Stimulated activated effector memory CD8-positive, alpha-beta T cell treated with anti-CD3 and anti-CD28 coated beads, Interleukin-12 subunit alpha, Interleukin-12 subunit beta, amount 100 ng/mL, for 72 hours (primary cell): Measurements from ENCODE around the gene JCHAIN.

ENCODE experiments used
- ATAC-seq: fragments of 150-1000 bp; cut with Tn5 transposase; 2 replicates; pipeline ENCODE4 v1.10.0; 2021
- DNase-seq, 2 donors: peaks; one replicate each; pipeline ENCODE4 v3.0.0; 2021 to 2022; ENCODE audit warnings: low spot score in 2 of 2
- H3K27ac Mint-ChIP-seq: one replicate; pipeline ENCODE4 v1.8.0; 2022; ENCODE audit warnings: mild to moderate bottlenecking, mixed read lengths
- H3K36me3 Mint-ChIP-seq: one replicate; pipeline ENCODE4 v1.8.0; 2022; ENCODE audit warnings: mild to moderate bottlenecking, mixed read lengths
- H3K4me1 Mint-ChIP-seq: one replicate; pipeline ENCODE4 v1.8.0; 2022; ENCODE audit warnings: mixed read lengths
- H3K4me3 Mint-ChIP-seq: one replicate; pipeline ENCODE4 v1.8.0; 2022; ENCODE audit warnings: mild to moderate bottlenecking, mixed read lengths
- H3K9me3 Mint-ChIP-seq: one replicate; pipeline ENCODE4 v1.8.0; 2022; ENCODE audit warnings: mixed read lengths

JCHAIN gene

GRCh38 chr4:70666369-70666768 lies at the start of gene JCHAIN:
JCHAIN (minus strand) TSS chr4:70666508; CDS start chr4:70666490, 18 bp downstream.
- ATAC-seq (no peak), DNase-seq (no peak)
- Mint-ChIP-seq H3K27ac (no peak within 1 kb of the TSS), H3K4me3 (no peak within 1 kb of the TSS), H3K4me1 (no peaks in the 10 kb centered on the region), H3K9me3 (no peaks in the 10 kb centered on the region), H3K36me3 (no peaks in the 10 kb centered on the region)

DNA sequence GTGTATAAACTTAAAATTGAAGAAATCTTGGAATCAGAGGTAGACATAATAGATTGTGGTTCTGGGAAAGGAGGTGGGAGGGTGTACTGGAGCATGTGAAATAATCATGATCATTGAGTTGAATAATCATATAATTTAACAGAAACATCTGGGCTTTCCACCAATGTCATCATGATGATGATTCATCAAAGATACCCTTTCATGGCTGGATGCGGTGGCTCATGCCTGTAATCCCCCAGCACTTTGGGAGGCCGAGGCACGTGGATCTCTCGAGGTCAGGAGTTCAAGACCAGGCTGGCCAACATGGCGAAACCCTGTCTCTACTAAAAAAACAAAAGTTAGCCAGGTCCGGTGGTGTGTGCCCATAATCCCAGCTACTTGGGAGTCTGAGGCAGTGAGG lies 48.8 kb upstream of the JCHAIN start:
- no peak for ATAC-seq
- Mint-ChIP-seq H3K36me3 (no peaks in the 10 kb centered on the region), H3K27ac (peak overlapping the region; percentile 56), H3K9me3 (no peaks in the 10 kb centered on the region), H3K4me3 (no peak overlapping the region), H3K4me1 (peaks cover 20% of the 10 kb centered on the region)
- no peak for DNase-seq

DNA sequence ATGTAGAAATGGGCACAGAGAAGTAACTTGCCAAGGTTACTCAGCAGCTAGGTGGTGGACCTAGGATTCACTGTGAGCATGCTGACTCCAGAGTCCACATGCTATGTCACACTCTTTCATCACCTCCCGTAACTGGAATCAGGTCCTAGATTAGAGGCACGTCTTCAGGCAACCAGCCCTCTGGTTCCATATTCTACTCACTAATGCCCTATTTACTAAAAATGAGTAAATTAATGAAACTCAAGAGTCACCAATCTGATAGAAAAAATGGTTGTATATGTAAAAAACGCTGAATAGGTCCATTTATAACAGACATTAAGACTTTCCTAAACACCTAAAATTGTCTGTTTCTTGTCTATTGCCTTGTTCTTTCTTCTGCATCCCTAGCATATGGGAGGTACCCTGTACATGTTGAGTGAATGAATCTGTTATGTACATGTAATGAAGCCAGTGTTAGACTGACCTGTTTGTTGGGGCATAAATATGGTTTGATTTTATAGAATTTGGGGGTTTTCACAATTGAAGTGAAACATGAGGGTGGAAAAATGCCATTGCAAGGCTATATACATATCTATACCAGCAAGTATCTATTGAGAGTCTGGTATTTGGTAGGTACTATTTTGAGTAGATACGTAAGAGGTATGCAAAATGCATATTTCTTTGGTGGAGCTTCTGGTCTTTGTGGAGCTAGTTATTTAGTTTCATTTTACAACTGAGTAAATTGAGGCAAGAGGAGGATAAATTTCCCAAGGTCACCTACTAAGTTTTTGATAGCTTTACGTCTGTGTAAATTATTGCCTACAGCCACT lies 48.0 kb upstream of the JCHAIN start:
- Mint-ChIP-seq H3K4me3 (no peak overlapping the region), H3K27ac (peak overlapping the region; percentile 56), H3K36me3 (no peaks in the 10 kb centered on the region), H3K9me3 (no peaks in the 10 kb centered on the region), H3K4me1 (peaks cover 20% of the 10 kb centered on the region)
- ATAC-seq (no peak), DNase-seq (no peak)

DNA sequence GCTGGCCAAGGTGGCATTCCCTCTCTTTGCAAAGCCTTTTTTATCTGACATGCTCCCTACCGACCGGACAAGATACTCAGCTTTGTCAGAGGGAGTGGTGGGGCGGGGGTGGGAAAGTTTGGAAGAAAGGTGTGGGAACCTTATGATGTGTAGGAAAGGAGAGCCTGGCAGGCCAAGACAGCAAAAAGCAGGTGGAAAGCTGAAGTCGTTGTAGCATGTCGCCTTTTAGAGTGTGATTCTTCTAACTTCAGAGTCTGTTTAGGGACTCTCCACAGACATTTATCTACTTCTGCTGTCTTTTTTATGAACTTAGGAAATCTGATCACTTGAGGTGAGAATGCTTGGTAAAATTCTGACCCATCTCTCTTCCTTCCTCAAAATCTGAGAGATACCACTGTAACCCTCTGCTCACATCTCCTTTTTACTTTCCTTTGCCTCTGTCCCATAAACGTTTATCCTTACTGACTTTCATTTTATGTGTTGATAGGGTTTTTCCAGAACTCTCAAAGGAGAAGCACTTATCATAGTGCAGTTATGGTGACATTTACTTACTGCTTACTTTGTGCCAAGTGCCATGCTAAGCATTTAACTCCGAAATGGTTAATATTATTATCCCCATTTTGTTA lies 47.3 kb upstream of the JCHAIN start:
- ATAC-seq: no peak
- Mint-ChIP-seq H3K27ac (no peak overlapping the region), H3K4me1 (peaks cover 20% of the 10 kb centered on the region), H3K9me3 (no peaks in the 10 kb centered on the region), H3K36me3 (no peaks in the 10 kb centered on the region), H3K4me3 (no peak overlapping the region)
- DNase-seq: no peak

DNA sequence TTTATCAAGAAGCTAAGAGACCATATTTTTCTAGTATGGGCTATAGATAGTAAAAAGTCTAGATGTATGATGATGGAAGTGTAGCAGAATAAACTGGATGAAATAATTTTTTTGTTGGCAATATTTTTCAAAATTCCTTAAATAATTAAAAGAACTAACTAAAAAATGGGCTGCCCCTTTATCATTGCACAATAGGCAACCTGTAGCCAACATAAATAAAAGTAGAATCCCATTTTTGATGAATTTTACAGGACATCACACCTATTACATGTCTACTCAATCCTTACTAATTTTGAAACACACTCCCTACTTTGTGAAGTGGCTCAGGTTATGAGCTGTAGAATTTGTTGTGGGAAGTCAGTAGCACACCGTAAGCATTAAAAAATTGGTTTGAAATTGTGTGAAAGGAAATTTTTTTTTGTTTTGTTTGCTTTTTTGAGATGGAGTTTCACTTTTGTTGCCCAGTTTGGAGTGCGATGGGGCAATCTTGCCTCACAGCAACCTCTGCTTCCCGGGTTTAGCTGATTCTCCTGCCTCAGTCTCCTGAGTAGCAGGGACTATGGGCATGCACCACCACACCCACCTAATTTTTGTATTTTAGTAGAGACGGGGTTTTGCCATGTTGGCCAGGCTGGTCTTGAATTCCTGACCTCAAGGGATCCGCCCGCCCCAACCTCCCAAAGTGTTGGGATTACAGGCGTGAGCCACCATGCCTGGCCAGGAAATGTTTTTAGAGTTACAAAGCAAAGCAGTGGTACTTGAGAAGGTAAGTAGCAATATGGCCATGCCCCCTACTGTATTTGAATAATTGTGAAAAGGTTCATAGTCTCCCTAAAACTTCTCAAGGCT lies 46.5 kb upstream of the JCHAIN start:
- Mint-ChIP-seq H3K4me1 (peaks cover 20% of the 10 kb centered on the region), H3K27ac (no peak overlapping the region), H3K36me3 (no peaks in the 10 kb centered on the region), H3K9me3 (no peaks in the 10 kb centered on the region), H3K4me3 (no peak overlapping the region)
- ATAC-seq: no peak
- no peak for DNase-seq

- Mint-ChIP-seq H3K36me3 (no peaks in the 10 kb centered on the region), H3K9me3 (no peaks in the 10 kb centered on the region), H3K4me1 (peaks cover 20% of the 10 kb centered on the region), H3K27ac (no peak overlapping the region), H3K4me3 (peak overlapping the region; percentile 3)
- ATAC-seq (no peak), DNase-seq (no peak)
Observed at GRCh38 chr4:70712150-70712549, 45.8 kb upstream of the JCHAIN start.

GRCh38 chr4:70711599-70711998 lies 45.3 kb upstream of the JCHAIN start:
- peak overlapping the region; percentile 3 for H3K4me3 Mint-ChIP-seq

GRCh38 chr4:70709611-70710205 lies 43.4 kb upstream of the JCHAIN start:
- peaks cover 25% of the 10 kb centered on the region for H3K4me1 Mint-ChIP-seq

More at GRCh38 chr4:70711599-70711998, 45.3 kb upstream of the JCHAIN start:
- Mint-ChIP-seq H3K9me3 (no peaks in the 10 kb centered on the region), H3K4me1 (peaks cover 20% of the 10 kb centered on the region), H3K27ac (no peak overlapping the region), H3K36me3 (no peaks in the 10 kb centered on the region)
- no peak for ATAC-seq
- DNase-seq: no peak

DNA sequence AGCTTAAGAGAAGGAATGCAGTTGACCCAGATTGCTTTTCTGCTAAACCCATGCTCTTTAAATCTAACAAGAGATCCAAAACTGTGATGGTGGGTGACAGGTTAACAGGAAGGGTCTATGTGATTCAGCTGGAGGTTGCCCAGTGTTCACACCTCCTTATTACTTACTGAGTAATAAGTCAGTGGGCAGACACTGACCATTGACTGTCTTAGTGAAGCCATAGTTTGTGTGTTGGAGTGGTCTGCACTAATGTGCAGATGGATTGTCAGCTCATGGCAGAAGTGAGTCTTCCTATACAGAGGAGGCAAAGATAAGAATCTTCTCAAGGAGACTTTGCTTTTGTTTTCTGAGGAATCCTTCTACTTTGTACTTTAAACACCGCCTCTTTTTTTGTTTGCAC lies 40.2 kb upstream of the JCHAIN start:
- ATAC-seq: no peak
- peak in 1 of 2 donors; percentile 44 for DNase-seq
- Mint-ChIP-seq H3K9me3 (no peaks in the 10 kb centered on the region), H3K4me3 (peak overlapping the region; percentile 88), H3K27ac (peak overlapping the region; percentile 94), H3K36me3 (no peaks in the 10 kb centered on the region), H3K4me1 (peaks cover 24% of the 10 kb centered on the region)

More at GRCh38 chr4:70709611-70710205, 43.4 kb upstream of the JCHAIN start:
- Mint-ChIP-seq H3K27ac (peak overlapping the region; percentile 40), H3K9me3 (no peaks in the 10 kb centered on the region), H3K36me3 (no peaks in the 10 kb centered on the region), H3K4me3 (no peak overlapping the region)
- no peak for DNase-seq
- ATAC-seq: no peak

GRCh38 chr4:70706044-70706461 lies 39.7 kb upstream of the JCHAIN start:
- no peak for ATAC-seq
- Mint-ChIP-seq H3K4me1 (peaks cover 22% of the 10 kb centered on the region), H3K36me3 (no peaks in the 10 kb centered on the region), H3K9me3 (no peaks in the 10 kb centered on the region), H3K27ac (peak overlapping the region; percentile 94), H3K4me3 (peak overlapping the region; percentile 88)
- DNase-seq: no peak

- ATAC-seq (peak; percentile 85), DNase-seq (peak; percentile 70 to 89)
- peak overlapping the region; percentile 88 for H3K4me3 Mint-ChIP-seq
- H3K9me3 Mint-ChIP-seq: no peaks in the 10 kb centered on the region
- H3K4me1 Mint-ChIP-seq: peaks cover 22% of the 10 kb centered on the region
- H3K36me3 Mint-ChIP-seq: no peaks in the 10 kb centered on the region
- peak overlapping the region; percentile 94 for H3K27ac Mint-ChIP-seq
Observed at GRCh38 chr4:70705183-70706043, 39.1 kb upstream of the JCHAIN start.

- H3K4me1 Mint-ChIP-seq: peaks cover 22% of the 10 kb centered on the region
- DNase-seq: peak in 1 of 2 donors; percentile 75
- H3K4me3 Mint-ChIP-seq: peak overlapping the region; percentile 88
- H3K9me3 Mint-ChIP-seq: no peaks in the 10 kb centered on the region
- no peaks in the 10 kb centered on the region for H3K36me3 Mint-ChIP-seq
- no peak for ATAC-seq
- no peak overlapping the region for H3K27ac Mint-ChIP-seq
Observed at GRCh38 chr4:70704931-70705182, 38.5 kb upstream of the JCHAIN start.

DNA sequence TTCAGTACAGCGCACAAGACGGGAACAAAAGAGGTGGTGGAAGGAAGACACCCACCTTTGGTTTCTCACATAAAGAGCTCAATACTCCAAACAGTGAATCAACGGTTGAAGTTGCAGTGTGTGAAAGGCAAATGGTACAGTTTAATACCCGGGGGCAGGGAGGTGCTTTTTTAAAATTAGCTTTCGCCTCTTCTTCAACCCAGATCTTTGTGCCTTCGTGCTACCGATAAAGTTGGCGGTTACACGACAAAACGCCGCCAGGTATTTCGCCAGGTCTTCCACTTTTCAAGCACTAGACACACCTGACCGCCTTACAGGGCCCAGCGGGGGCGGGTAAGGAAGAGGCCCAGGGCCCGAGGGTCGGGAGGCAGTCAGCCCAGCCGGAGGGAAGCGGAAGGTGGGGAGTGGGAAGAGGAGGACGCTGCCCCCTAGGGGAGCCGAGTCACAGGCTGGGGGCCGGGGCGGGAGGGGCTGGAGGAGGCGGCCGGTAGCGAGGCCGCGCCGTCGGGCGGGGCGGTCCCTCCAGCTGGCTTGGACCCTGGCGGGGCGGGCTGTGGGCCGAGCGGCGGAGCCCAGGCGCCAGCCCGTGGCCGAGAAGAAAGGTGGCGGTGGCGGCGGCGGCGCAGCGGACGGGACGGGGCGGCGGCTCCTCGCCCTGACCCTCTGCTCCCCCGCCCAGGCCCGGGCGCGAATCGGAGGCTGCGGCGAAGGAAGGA lies 38.1 kb upstream of the JCHAIN start:
- Mint-ChIP-seq H3K4me3 (peak overlapping the region; percentile 88), H3K9me3 (no peaks in the 10 kb centered on the region), H3K4me1 (peaks cover 22% of the 10 kb centered on the region), H3K36me3 (no peaks in the 10 kb centered on the region), H3K27ac (peak overlapping the region; percentile 94)
- peak; percentile 66 for ATAC-seq
- peak; percentile 45 to 79 for DNase-seq

DNA sequence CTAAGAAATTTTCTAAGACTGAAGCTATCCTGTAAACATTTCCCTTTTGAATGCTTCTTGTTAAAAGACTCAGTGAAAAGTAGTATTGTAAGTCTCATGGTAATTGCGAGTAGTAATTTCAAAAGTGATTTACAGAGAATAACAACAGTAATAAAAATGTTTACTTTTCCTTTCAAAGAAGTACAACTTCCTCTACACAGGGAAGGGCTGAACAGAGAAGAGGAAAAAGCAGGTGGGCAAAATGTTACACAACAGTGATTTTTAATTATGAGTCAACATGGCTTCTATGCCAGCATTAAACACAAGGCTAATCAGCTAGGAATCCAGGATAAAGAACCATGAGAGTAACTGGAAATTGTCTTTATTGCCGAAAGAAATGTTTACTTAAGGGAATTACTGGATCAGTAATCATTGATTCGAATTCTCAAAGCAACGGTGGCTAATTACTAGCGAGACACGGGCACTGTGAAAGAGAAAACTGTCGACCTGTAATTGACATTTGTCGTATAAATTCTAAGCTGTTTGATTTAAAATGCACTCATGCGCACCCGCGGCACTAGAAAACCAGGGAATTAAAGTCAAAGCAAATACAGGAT lies 37.4 kb upstream of the JCHAIN start:
- H3K9me3 Mint-ChIP-seq: no peaks in the 10 kb centered on the region
- peaks cover 22% of the 10 kb centered on the region for H3K4me1 Mint-ChIP-seq
- peak overlapping the region; percentile 88 for H3K4me3 Mint-ChIP-seq
- ATAC-seq (no peak), DNase-seq (no peak)
- H3K36me3 Mint-ChIP-seq: no peaks in the 10 kb centered on the region
- H3K27ac Mint-ChIP-seq: peak overlapping the region; percentile 94
